GM12864 (cell line): ENCODE measurements around the gene FGA.
"Not testable (repeated sequence)": the region's sequence is repeated elsewhere in the genome, so short reads cannot be mapped to it uniquely, and the experiment has no call there.

Experiments
- DNase-seq: peaks from one replicate; pipeline ENCODE4 v3.0.0-alpha.2; 2011; ENCODE audit warnings: low read depth
- H3K4me3 ChIP-seq: 2 replicates; pipeline ENCODE4 v1.5.1; 2011; ENCODE audit warnings: mild to moderate bottlenecking, low read depth, low read length, control low read depth
- TF ChIP-seq, protein P1 (sequence below): IDR thresholded peaks from 2 replicates; pipeline ENCODE4 v1.5.1; 2011; ENCODE audit warnings: low read depth, mild to moderate bottlenecking, moderate library complexity, low read length, control low read depth, inconsistent platforms; ENCODE audit errors: missing control alignments

FGA gene

DNA sequence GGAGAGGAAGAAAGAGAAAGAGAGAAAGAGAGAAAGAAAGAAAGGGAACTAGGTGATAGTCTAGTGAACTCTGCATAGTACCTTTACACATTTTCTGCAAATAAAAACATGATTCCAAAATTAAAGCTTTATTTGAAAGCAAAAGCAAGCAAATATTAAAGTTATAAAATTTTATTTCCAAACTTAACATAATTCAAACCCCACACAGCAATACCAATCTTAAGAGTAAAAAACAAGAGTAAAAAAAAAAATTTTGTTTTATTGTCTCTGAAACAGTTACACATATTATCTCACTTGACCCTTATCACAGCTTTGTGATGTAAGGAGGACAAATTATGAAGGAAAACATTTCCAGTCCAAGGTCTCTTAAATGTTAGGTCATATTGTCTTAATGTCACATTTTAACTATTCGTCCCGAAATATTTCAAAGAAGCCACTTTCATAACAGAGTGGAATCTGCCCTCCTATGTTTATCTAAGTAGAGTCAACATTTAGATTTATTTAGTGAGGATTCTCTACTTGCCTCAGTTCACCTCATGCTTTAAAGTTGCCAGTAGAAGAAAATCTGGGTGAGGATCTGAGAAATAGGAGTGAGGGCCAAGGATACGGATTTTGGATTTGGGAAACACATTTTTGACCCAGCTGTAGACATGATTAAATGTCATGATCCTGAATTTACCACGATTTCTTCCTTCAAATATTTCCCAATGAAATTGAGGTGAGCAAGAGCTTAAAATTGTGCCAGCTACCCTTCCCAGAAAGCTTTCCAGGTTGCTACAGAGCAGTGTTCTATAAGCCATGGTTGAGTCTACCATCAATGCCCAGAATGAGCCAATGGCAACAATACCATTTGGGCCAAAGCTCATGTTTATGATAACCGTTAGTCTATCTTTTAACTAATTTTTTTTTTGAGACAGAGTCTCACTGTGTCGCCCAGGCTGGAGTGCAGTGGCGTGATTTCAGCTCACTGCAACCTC, 7.5 kb upstream of the FGA start:
- H3K4me3 ChIP-seq: no peak overlapping the region
- DNase-seq: no peak
- TF ChIP-seq, protein P1, sequence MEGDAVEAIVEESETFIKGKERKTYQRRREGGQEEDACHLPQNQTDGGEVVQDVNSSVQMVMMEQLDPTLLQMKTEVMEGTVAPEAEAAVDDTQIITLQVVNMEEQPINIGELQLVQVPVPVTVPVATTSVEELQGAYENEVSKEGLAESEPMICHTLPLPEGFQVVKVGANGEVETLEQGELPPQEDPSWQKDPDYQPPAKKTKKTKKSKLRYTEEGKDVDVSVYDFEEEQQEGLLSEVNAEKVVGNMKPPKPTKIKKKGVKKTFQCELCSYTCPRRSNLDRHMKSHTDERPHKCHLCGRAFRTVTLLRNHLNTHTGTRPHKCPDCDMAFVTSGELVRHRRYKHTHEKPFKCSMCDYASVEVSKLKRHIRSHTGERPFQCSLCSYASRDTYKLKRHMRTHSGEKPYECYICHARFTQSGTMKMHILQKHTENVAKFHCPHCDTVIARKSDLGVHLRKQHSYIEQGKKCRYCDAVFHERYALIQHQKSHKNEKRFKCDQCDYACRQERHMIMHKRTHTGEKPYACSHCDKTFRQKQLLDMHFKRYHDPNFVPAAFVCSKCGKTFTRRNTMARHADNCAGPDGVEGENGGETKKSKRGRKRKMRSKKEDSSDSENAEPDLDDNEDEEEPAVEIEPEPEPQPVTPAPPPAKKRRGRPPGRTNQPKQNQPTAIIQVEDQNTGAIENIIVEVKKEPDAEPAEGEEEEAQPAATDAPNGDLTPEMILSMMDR: no peak

GRCh38 chr4:154597281-154597680, 6.7 kb upstream of the FGA start:
- DNase-seq: not testable (repeated sequence)

GRCh38 chr4:154595807-154596206, 5.3 kb upstream of the FGA start:
- TF ChIP-seq, protein P1: no peak
- DNase-seq: no peak

More at GRCh38 chr4:154597281-154597680, 6.7 kb upstream of the FGA start:
- H3K4me3 ChIP-seq: not testable (repeated sequence)

GRCh38 chr4:154594343-154594742, 3.8 kb upstream of the FGA start:
- not testable (repeated sequence) for H3K4me3 ChIP-seq, DNase-seq

More at GRCh38 chr4:154595807-154596206, 5.3 kb upstream of the FGA start:
- no peak overlapping the region for H3K4me3 ChIP-seq

GRCh38 chr4:154593868-154594267, 3.3 kb upstream of the FGA start:
- DNase-seq: no peak
- H3K4me3 ChIP-seq: no peak overlapping the region
- TF ChIP-seq, protein P1: no peak

- no peak for DNase-seq
- H3K4me3 ChIP-seq: no peak overlapping the region
- TF ChIP-seq, protein P1: no peak
These were observed 1.3 kb upstream of the FGA start for GRCh38 chr4:154591890-154592289.

GRCh38 chr4:154589296-154590197, 995 bp downstream of the FGA start:
- DNase-seq: no peak
- no peak overlapping the region for H3K4me3 ChIP-seq
- TF ChIP-seq, protein P1: no peak
